Measurements from ENCODE around the gene POC1A. TPM values are rescaled to one million over a fixed set of nuclear protein-coding genes. Genes with fewer than 3 reads are reported as not detected.
A peak's percentile ranks its signal among the peaks of the same experiment; 100 is the strongest.

POC1A gene
- total and polyA plus RNA-seq, 2 of the 8 experiments (the other 6 are each of a cell fraction or from before 2014, with no cell fraction given): 35.7 to 39.2 TPM

- no peak overlapping the region for H2BK12ac ChIP-seq (ENCODE audit: low read depth, low read length)
- H3K23ac ChIP-seq (ENCODE audit: insufficient read length): no peak overlapping the region
- H3K4me1 ChIP-seq (replicated peaks in 1 of 4; ENCODE audit: control insufficient read depth in 3 of 4, insufficient read depth in 4 of 4, low read length in 3 of 4): peaks cover 0 to 2% (median 0%) of the 10 kb centered on the region in 4 experiments; a peak in 2 of 7 replicates
- no peaks in the 10 kb centered on the region; the same call in 1 of the 2 replicates for H3K23me2 ChIP-seq (ENCODE audit: low read depth, low read length)
- no peak overlapping the region for H3K18ac ChIP-seq (ENCODE audit: extremely low read depth, low read length)
- no peaks in the 10 kb centered on the region for H3K36me3 ChIP-seq (ENCODE audit: control insufficient read depth in 2 of 4, insufficient read depth in 4 of 4, low read length in 3 of 4)
- POLR2A ChIA-PET (ENCODE audit: partially characterized antibody): interaction anchor here (0.7 to 1.1 kb wide), 3 partner anchors 11 to 25 kb away, joined by 3 read pairs; no protein-coding TSS in a partner anchor
- no peak overlapping the region for H3K4ac ChIP-seq (replicated peaks; ENCODE audit: insufficient read length, low read depth, low read length)
- no peaks in the 10 kb centered on the region for H3K79me1 ChIP-seq (ENCODE audit: low read depth, low read length)
- H2BK120ac ChIP-seq (replicated peaks; ENCODE audit: low read depth, low read length): no peak overlapping the region
- no peak overlapping the region for H3K14ac ChIP-seq (ENCODE audit: insufficient read length)
- H2BK20ac ChIP-seq (ENCODE audit: low read length): no peak overlapping the region
- no peak overlapping the region for H3K27ac ChIP-seq (ENCODE audit: low read depth, low read length)
- no peak overlapping the region for H4K8ac ChIP-seq (ENCODE audit: extremely low read depth, insufficient read depth, low read length)
- H3K4me2 ChIP-seq (ENCODE audit: insufficient read depth in 1 of 2, low read depth in 2 of 2, low read length in 2 of 2): no peak overlapping the region
- H4K91ac ChIP-seq (replicated peaks; ENCODE audit: insufficient read length, low read length): peak overlapping the region; percentile 16
- WGBS, 2 experiments (ENCODE audit: extremely low coverage in 1 of 2, insufficient coverage in 1 of 2, insufficient read length in 1 of 2, insufficient replicate concordance in 2 of 2, low coverage in 1 of 2, low lambda C conversion rate in 2 of 2, missing lambda C conversion rate in 1 of 2): 92% methylated on average over 5 of the region's 5 CpGs; no CpG with 5 or more reads in 1 of the 2 experiments
- H2AFZ ChIP-seq (ENCODE audit: low read length): no peak overlapping the region
- no peak for DNase-seq (ENCODE audit: low read depth in 1 of 2, low spot score in 2 of 2)
- no peak overlapping the region for H2BK5ac ChIP-seq (ENCODE audit: low read depth, low read length)
- FAIRE-seq: no peak
- no peak overlapping the region for H3K4me3 ChIP-seq (ENCODE audit: extremely low read depth in 1 of 4, insufficient read depth in 2 of 4, low read depth in 3 of 4, low read length in 4 of 4)
- H4K20me1 ChIP-seq (replicated peaks in 1 of 2; ENCODE audit: control insufficient read depth in 1 of 2, insufficient read depth in 2 of 2, low read length in 2 of 2): no peaks in the 10 kb centered on the region
- CTCF ChIA-PET (ENCODE audit: partially characterized antibody): interaction anchor here (1.2 to 4.6 kb wide), 8 partner anchors 11 to 180 kb away, joined by 3 to 26 read pairs (median 6); no protein-coding TSS in a partner anchor
- no peak overlapping the region for H3K9ac ChIP-seq (replicated peaks in 1 of 4; ENCODE audit: extremely low read depth in 1 of 4, low read depth in 3 of 4, low read length in 3 of 4)
- H2BK15ac ChIP-seq (ENCODE audit: low read length): no peak overlapping the region
- no peaks in the 10 kb centered on the region for H3K9me3 ChIP-seq (ENCODE audit: insufficient read depth in 2 of 2, low read depth in 1 of 2, low read length in 1 of 2)
- H2AK5ac ChIP-seq (ENCODE audit: low read depth, low read length): no peak overlapping the region
- no peaks in the 10 kb centered on the region for H3K79me2 ChIP-seq (ENCODE audit: control insufficient read depth in 1 of 2, insufficient read depth in 2 of 2, low read length in 2 of 2)
- no peak overlapping the region for H3K56ac ChIP-seq (replicated peaks; ENCODE audit: insufficient read length, low read depth, low read length)
- H3K27me3 ChIP-seq (replicated peaks in 1 of 4; ENCODE audit: control insufficient read depth in 3 of 4, extremely low read depth in 1 of 4, insufficient read depth in 3 of 4, low read length in 3 of 4): no peaks in the 10 kb centered on the region
- H4K5ac ChIP-seq (ENCODE audit: insufficient read length, low read depth, low read length): no peak overlapping the region
- no peak for TF ChIP-seq CTBP2 (IDR thresholded peaks at IDR 0.05; ENCODE audit: borderline replicate concordance, insufficient read depth, insufficient read length, low read length)
- no peak for TF ChIP-seq CEBPB (IDR thresholded peaks at IDR 0.05; ENCODE audit: low read depth, low read length)
- no peak for TF ChIP-seq BRCA1 (IDR thresholded peaks at IDR 0.05; ENCODE audit: low read depth, low read length)
- TF ChIP-seq PHF8 (conservative IDR thresholded peaks at IDR 0.05; ENCODE audit: low read depth, low read length): no peak
- no peak for TF ChIP-seq POU5F1 (IDR thresholded peaks at IDR 0.05; ENCODE audit: low read depth, low read length)
- TF ChIP-seq CREB1 (IDR thresholded peaks at IDR 0.05): no peak
- TF ChIP-seq SAP30 (IDR thresholded peaks at IDR 0.05; ENCODE audit: insufficient read depth, insufficient replicate concordance, low read length): no peak
- TF ChIP-seq TAF1 (IDR thresholded peaks at IDR 0.05; ENCODE audit: low read depth, low read length): no peak
- no peak for TF ChIP-seq ATF3 (IDR thresholded peaks at IDR 0.05; ENCODE audit: insufficient read depth, low read depth, low read length)
- no peak for TF ChIP-seq KDM5A (IDR thresholded peaks at IDR 0.05; ENCODE audit: low read length)
- TF ChIP-seq CHD1 (IDR thresholded peaks at IDR 0.05; ENCODE audit: low read depth, low read length): no peak
- TF ChIP-seq SIN3A (conservative IDR thresholded peaks at IDR 0.05 in 1 of 2, IDR thresholded peaks at IDR 0.05 in 1 of 2; ENCODE audit: low read depth in 1 of 2, low read length in 2 of 2): no peak
- TF ChIP-seq RAD21 (IDR thresholded peaks at IDR 0.05 in 1 of 2, conservative IDR thresholded peaks at IDR 0.05 in 1 of 2; ENCODE audit: low read depth in 2 of 2, low read length in 2 of 2): no peak
Measured at GRCh38 chr3:52182196-52182595, 28.0 kb upstream of the POC1A start.

All from H1 (cell line).